Stimulated activated CD4-positive, alpha-beta T cell treated with anti-CD3 and anti-CD28 coated beads, Interleukin-4, amount 100 ng/mL, for 48 hours (primary cell): ENCODE results near the gene TRIO.

ENCODE experiments used
- DNase-seq, 2 donors: peaks; one replicate each; pipeline ENCODE4 v3.0.0-alpha.2; 2020; ENCODE audit warnings: low read depth in 2 of 2

Gene TRIO

GRCh38 chr5:14168144-14168792, 25.1 kb downstream of the TRIO start:
- DNase-seq = no peak

- DNase-seq = no peak
Observed at GRCh38 chr5:14168793-14169262, 25.7 kb downstream of the TRIO start.

- DNase-seq = no peak
Observed at GRCh38 chr5:14171046-14171445, 27.9 kb downstream of the TRIO start.

- no peak for DNase-seq
Observed at GRCh38 chr5:14171621-14172020, 28.5 kb downstream of the TRIO start.

GRCh38 chr5:14172149-14172795, 29.1 kb downstream of the TRIO start:
- DNase-seq = no peak

- DNase-seq = no peak
Observed at GRCh38 chr5:14173377-14174229, 30.5 kb downstream of the TRIO start.

- no peak for DNase-seq
Observed at GRCh38 chr5:14174230-14174636, 31.1 kb downstream of the TRIO start.

GRCh38 chr5:14175381-14175780, 32.2 kb downstream of the TRIO start:
- DNase-seq = no peak

GRCh38 chr5:14176888-14177287, 33.7 kb downstream of the TRIO start:
- no peak for DNase-seq

- DNase-seq = no peak
Observed at GRCh38 chr5:14177634-14178033, 34.5 kb downstream of the TRIO start.

GRCh38 chr5:14178091-14178490, 34.9 kb downstream of the TRIO start:
- DNase-seq = no peak

- DNase-seq = no peak
Observed at GRCh38 chr5:14178671-14179211, 35.6 kb downstream of the TRIO start.

GRCh38 chr5:14179446-14179845, 36.3 kb downstream of the TRIO start:
- no peak for DNase-seq

- no peak for DNase-seq
Observed at GRCh38 chr5:14180437-14180836, 37.3 kb downstream of the TRIO start.

- DNase-seq = no peak
Observed at GRCh38 chr5:14181299-14181968, 38.3 kb downstream of the TRIO start.

- DNase-seq = no peak
Observed at GRCh38 chr5:14182761-14183160, 39.6 kb downstream of the TRIO start.

- DNase-seq = no peak
Observed at GRCh38 chr5:14183187-14183939, 40.2 kb downstream of the TRIO start.

GRCh38 chr5:14184082-14184481, 40.9 kb downstream of the TRIO start:
- no peak for DNase-seq

- DNase-seq = no peak
Observed at GRCh38 chr5:14184725-14185124, 41.6 kb downstream of the TRIO start.

GRCh38 chr5:14185326-14186058, 42.4 kb downstream of the TRIO start:
- no peak for DNase-seq
